ENCODE measurements around the gene ID2. TPM values are rescaled to one million over a fixed set of nuclear protein-coding genes. Genes with fewer than 3 reads are reported as not detected.

ID2 gene
- total RNA-seq, 1 experiment from 2014 or later: 48.6 TPM

DNA sequence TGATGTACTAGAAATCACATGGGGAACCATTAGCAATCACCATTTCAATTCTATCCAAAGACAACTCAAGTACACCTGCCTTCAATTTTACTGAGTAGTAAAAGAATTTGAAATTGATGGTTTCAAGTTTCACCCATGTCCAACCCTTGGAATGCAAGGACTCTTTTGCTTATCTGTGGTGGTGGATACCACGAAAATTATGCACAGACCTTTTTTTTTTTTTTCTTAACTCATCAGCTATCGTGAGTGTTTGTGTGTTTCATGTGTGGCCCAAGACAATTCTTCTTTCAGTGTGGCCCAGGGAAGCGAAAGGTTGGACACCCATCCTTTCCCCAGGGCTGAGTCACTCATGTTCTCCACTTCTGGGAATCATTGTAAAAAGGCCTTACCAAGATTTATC, 23.1 kb downstream of the ID2 start:
- no peaks in the 10 kb centered on the region for H3K9me3 ChIP-seq (ENCODE audit: control insufficient read depth, low read depth, low read length)
- no peaks in the 10 kb centered on the region for H3K23me2 ChIP-seq (ENCODE audit: insufficient read length, low read depth, low read length, poor library complexity, severe bottlenecking)
- H4K20me1 ChIP-seq (ENCODE audit: control insufficient read depth, insufficient read depth, insufficient read length): no peaks in the 10 kb centered on the region
- H3K56ac ChIP-seq (ENCODE audit: insufficient read length, low read depth, low read length): no peak overlapping the region
- no peak overlapping the region for H4K91ac ChIP-seq (ENCODE audit: insufficient read length, low read depth, low read length)
- no peak overlapping the region for H2BK20ac ChIP-seq (ENCODE audit: low read depth, low read length, poor library complexity, severe bottlenecking)
- H3K14ac ChIP-seq (ENCODE audit: insufficient read depth, low read length): no peak overlapping the region
- H4K5ac ChIP-seq (ENCODE audit: insufficient read length, low read depth, low read length): no peak overlapping the region
- Mint-ChIP-seq H3K36me3 (ENCODE audit: insufficient read depth in 1 of 3, low read depth in 3 of 3) (no peaks in the 10 kb centered on the region), H3K9me3 (no peaks in the 10 kb centered on the region), H3K27ac (no peak overlapping the region), H3K4me3 (no peak overlapping the region), H3K4me1 (peaks cover 6 to 9% of the 10 kb centered on the region in 2 experiments), H3K27me3 (ENCODE audit: low read depth) (peaks cover 2% of the 10 kb centered on the region; the same call in 1 of the 2 replicates)
- no peak overlapping the region for H2AFZ ChIP-seq (ENCODE audit: low read length)
- no peak overlapping the region for H3K23ac ChIP-seq (ENCODE audit: insufficient read length, low read depth, low read length)
- no peak overlapping the region for H2BK5ac ChIP-seq (ENCODE audit: insufficient read length, low read length)
- H3K18ac ChIP-seq (ENCODE audit: insufficient read length, low read depth, low read length): no peak overlapping the region
- H3K27me3 ChIP-seq (ENCODE audit: insufficient read depth, low read length): no peaks in the 10 kb centered on the region
- no peak overlapping the region for H3K4ac ChIP-seq (ENCODE audit: low read depth, low read length)
- no peak overlapping the region for H2BK12ac ChIP-seq (ENCODE audit: insufficient read length, low read depth, low read length)
- TF ChIP-seq, protein P1, sequence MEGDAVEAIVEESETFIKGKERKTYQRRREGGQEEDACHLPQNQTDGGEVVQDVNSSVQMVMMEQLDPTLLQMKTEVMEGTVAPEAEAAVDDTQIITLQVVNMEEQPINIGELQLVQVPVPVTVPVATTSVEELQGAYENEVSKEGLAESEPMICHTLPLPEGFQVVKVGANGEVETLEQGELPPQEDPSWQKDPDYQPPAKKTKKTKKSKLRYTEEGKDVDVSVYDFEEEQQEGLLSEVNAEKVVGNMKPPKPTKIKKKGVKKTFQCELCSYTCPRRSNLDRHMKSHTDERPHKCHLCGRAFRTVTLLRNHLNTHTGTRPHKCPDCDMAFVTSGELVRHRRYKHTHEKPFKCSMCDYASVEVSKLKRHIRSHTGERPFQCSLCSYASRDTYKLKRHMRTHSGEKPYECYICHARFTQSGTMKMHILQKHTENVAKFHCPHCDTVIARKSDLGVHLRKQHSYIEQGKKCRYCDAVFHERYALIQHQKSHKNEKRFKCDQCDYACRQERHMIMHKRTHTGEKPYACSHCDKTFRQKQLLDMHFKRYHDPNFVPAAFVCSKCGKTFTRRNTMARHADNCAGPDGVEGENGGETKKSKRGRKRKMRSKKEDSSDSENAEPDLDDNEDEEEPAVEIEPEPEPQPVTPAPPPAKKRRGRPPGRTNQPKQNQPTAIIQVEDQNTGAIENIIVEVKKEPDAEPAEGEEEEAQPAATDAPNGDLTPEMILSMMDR (conservative IDR thresholded peaks at IDR 0.05): no peak
- no peak overlapping the region for H3T11ph ChIP-seq (ENCODE audit: low read length)
- H3K9ac ChIP-seq (ENCODE audit: extremely low read depth, insufficient read length, low read length): no peak overlapping the region
- H2AK5ac ChIP-seq (ENCODE audit: insufficient read length, low read length): no peak overlapping the region
- no peak overlapping the region for H3K27ac ChIP-seq (ENCODE audit: insufficient read length, low read depth, low read length)
- no peak for DNase-seq
- no peak overlapping the region for H4K8ac ChIP-seq (replicated peaks; ENCODE audit: insufficient read length, low read depth, low read length)
- H3K79me2 ChIP-seq (ENCODE audit: insufficient read depth, low read length): no peaks in the 10 kb centered on the region
- H3K79me1 ChIP-seq (ENCODE audit: insufficient read depth, low read depth, low read length, poor library complexity, severe bottlenecking): no peaks in the 10 kb centered on the region
- WGBS (ENCODE audit: extremely low coverage, insufficient read length, low lambda C conversion rate): no CpG with 5 or more reads among the region's 3 CpGs
- H2BK120ac ChIP-seq (ENCODE audit: low read depth, low read length, poor library complexity, severe bottlenecking): no peak overlapping the region
- no peak overlapping the region for H2BK15ac ChIP-seq (ENCODE audit: low read depth, low read length)
- H3K4me2 ChIP-seq (ENCODE audit: insufficient read depth, insufficient read length, low read length): no peak overlapping the region
- H3K4me1 ChIP-seq (ENCODE audit: insufficient read depth, low read length): no peaks in the 10 kb centered on the region
